Measurements from ENCODE around the gene ATP4A. TPM values are rescaled to one million over a fixed set of nuclear protein-coding genes. Genes with fewer than 3 reads are reported as not detected.
A peak's percentile ranks its signal among the peaks of the same experiment; 100 is the strongest.

ATP4A gene
- total RNA-seq, 1 donor from 2014 or later: not detected

DNA sequence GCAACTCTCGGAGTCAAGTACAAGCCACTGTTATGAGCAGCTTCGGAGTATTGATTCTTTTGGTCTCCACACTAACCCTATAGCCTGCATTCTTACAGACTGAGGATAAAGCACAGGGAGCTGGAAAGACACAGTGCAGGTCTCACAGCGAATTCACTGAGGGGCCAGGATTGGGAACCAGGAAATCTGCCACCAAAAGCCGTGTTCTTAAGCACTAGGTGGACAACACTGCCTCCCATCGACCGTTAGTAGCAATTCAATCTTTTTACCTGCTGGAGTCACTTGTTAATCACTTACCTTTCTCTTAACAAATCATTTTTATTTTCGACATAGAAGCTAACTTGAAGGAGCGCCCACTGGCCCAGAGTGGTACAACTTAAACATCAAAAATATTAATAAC lies 28.8 kb upstream of the ATP4A start:
- Mint-ChIP-seq H3K27me3 (peaks cover 25% of the 10 kb centered on the region), H3K27ac (no peak overlapping the region), H3K4me1 (ENCODE audit: low read depth) (peaks cover 1% of the 10 kb centered on the region), H3K9me3 (ENCODE audit: low read depth) (peaks cover 3% of the 10 kb centered on the region), H3K36me3 (ENCODE audit: insufficient read depth) (no peaks in the 10 kb centered on the region), H3K4me3 (ENCODE audit: low read depth) (no peak overlapping the region)
- DNase-seq (ENCODE audit: low spot score, unreplicated experiment): no peak
- TF ChIP-seq, protein P1, sequence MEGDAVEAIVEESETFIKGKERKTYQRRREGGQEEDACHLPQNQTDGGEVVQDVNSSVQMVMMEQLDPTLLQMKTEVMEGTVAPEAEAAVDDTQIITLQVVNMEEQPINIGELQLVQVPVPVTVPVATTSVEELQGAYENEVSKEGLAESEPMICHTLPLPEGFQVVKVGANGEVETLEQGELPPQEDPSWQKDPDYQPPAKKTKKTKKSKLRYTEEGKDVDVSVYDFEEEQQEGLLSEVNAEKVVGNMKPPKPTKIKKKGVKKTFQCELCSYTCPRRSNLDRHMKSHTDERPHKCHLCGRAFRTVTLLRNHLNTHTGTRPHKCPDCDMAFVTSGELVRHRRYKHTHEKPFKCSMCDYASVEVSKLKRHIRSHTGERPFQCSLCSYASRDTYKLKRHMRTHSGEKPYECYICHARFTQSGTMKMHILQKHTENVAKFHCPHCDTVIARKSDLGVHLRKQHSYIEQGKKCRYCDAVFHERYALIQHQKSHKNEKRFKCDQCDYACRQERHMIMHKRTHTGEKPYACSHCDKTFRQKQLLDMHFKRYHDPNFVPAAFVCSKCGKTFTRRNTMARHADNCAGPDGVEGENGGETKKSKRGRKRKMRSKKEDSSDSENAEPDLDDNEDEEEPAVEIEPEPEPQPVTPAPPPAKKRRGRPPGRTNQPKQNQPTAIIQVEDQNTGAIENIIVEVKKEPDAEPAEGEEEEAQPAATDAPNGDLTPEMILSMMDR (IDR thresholded peaks at IDR 0.05; ENCODE audit: unreplicated experiment): peak; percentile 62

DNA sequence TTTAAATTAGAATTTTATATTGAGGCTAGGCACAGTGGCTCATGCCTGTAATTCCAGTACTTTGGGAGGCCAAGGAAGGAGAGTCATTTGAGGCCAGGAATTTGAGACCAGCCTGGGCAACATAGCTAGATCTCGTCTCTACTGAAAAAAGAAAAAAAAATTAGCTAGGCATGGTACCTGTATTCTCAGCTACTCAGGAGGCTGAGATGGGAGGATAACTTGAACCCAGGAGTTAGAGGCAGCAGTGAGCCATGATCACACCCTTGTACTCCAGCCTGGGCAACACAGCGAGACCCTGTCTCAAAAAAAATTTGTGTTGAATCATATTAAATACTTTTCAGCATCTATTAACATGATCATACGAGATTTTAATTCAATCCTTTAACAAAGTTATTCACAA lies 27.4 kb upstream of the ATP4A start:
- DNase-seq (ENCODE audit: low spot score, unreplicated experiment): no peak

DNA sequence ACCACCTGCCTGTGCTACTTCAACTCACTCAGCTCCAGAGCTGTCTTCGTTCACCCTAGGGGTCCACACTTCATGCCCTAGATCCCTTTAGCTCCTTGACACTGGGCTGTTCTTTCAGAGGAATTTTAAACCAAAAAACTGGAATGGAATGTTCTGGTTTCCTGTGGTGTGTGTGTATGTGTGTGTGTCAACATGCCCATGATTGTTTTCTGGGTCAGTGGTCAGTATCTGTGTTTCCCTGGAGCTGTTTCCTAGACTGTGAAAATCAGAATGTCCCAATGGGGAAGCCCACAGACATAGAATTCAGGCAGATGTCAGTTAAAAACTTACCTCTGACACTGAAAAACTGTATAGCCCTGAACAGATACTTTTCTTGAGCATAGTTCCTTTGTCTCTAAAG lies 23.9 kb upstream of the ATP4A start:
- no peak for DNase-seq (ENCODE audit: low spot score, unreplicated experiment)
- H3K9me3 Mint-ChIP-seq (ENCODE audit: low read depth): no peaks in the 10 kb centered on the region
- peaks cover 41% of the 10 kb centered on the region for H3K27me3 Mint-ChIP-seq
- TF ChIP-seq, protein P1 (IDR thresholded peaks at IDR 0.05; ENCODE audit: unreplicated experiment): no peak
- H3K4me3 Mint-ChIP-seq (ENCODE audit: low read depth): no peak overlapping the region
- no peak overlapping the region for H3K27ac Mint-ChIP-seq
- peaks cover 1% of the 10 kb centered on the region for H3K4me1 Mint-ChIP-seq (ENCODE audit: low read depth)
- H3K36me3 Mint-ChIP-seq (ENCODE audit: insufficient read depth): no peaks in the 10 kb centered on the region

More for the DNA sequence above, 27.4 kb upstream of the ATP4A start:
- H3K4me3 Mint-ChIP-seq (ENCODE audit: low read depth): no peak overlapping the region
- peaks cover 22% of the 10 kb centered on the region for H3K27me3 Mint-ChIP-seq
- no peak overlapping the region for H3K27ac Mint-ChIP-seq
- TF ChIP-seq, protein P1 (IDR thresholded peaks at IDR 0.05; ENCODE audit: unreplicated experiment): no peak
- H3K9me3 Mint-ChIP-seq (ENCODE audit: low read depth): no peaks in the 10 kb centered on the region
- no peaks in the 10 kb centered on the region for H3K36me3 Mint-ChIP-seq (ENCODE audit: insufficient read depth)
- H3K4me1 Mint-ChIP-seq (ENCODE audit: low read depth): peaks cover 1% of the 10 kb centered on the region

GRCh38 chr19:35585848-35586247 lies 22.4 kb upstream of the ATP4A start, which contains the start of gene PMIS2:
Gene PMIS2 (plus strand): TSS chr19:35586173. CDS start chr19:35586260, 87 bp downstream.
- DNase-seq (ENCODE audit: low spot score, unreplicated experiment): no peak
- Mint-ChIP-seq H3K4me1 (ENCODE audit: low read depth) (no peaks in the 10 kb centered on the region), H3K4me3 (ENCODE audit: low read depth) (no peak within 1 kb of the TSS), H3K27me3 (peaks cover 42% of the 10 kb centered on the region), H3K27ac (no peak within 1 kb of the TSS), H3K9me3 (ENCODE audit: low read depth) (no peaks in the 10 kb centered on the region), H3K36me3 (ENCODE audit: insufficient read depth) (no peaks in the 10 kb centered on the region)
- TF ChIP-seq, protein P1 (IDR thresholded peaks at IDR 0.05; ENCODE audit: unreplicated experiment): no peak

DNA sequence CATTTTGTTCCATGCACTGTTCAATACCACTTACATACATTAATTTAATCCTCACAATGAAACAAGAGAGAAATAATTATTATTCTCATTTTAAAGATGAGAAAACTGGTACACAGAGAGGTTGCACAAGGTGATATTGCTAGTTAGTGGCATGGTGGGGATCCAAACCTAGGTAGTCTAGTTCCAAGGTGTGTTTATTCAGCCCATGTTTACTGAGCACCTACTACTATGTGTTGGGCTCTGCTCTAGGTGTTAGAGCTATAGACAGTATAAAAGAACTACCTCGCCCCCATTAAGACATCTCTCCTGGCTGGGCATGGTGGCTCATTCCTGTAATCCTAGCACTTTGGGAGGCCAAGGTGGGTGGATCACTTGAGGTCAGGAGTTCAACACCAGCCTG lies 19.3 kb upstream of the ATP4A start:
- peaks cover 36% of the 10 kb centered on the region for H3K27me3 Mint-ChIP-seq
- H3K4me3 Mint-ChIP-seq (ENCODE audit: low read depth): no peak overlapping the region
- no peaks in the 10 kb centered on the region for H3K9me3 Mint-ChIP-seq (ENCODE audit: low read depth)
- no peak for DNase-seq (ENCODE audit: low spot score, unreplicated experiment)
- TF ChIP-seq, protein P1 (IDR thresholded peaks at IDR 0.05; ENCODE audit: unreplicated experiment): no peak
- H3K4me1 Mint-ChIP-seq (ENCODE audit: low read depth): no peaks in the 10 kb centered on the region
- H3K27ac Mint-ChIP-seq: no peak overlapping the region
- H3K36me3 Mint-ChIP-seq (ENCODE audit: insufficient read depth): no peaks in the 10 kb centered on the region
